Measurements from ENCODE around the gene SCML2. TPM values are rescaled to one million over a fixed set of nuclear protein-coding genes. Genes with fewer than 3 reads are reported as not detected.

SCML2 gene
- total RNA-seq, 4 donors from 2014 or later, result 0.42 to 2.9 (median 1.3) TPM

DNA sequence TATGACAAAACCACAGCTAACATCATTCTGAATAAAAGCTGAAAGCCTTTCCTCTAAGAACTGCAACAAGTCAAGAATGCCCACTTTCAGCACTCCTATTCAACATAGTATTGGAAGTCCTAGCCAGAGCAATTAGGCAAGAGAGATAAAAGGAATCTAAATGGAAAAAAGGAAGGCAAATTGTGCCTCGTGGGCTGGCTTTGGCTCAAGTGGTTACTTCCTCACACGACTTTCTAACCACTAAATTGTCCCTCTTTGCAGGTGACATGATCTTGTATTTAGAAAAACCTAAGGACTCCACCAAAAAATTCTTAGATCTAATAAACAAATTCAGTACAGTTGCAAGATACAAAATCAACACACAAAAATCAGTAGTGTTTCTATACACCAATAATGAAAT is 57.2 kb downstream of the SCML2 start:
- no peaks in the 10 kb centered on the region for H3K36me3 ChIP-seq
- intact Hi-C loops (cut with DNase I; ENCODE audit: low total_unique reads), result no loop called here
- no peaks in the 10 kb centered on the region for H3K4me1 ChIP-seq
- H3K27ac ChIP-seq, result no peak overlapping the region
- TF ChIP-seq, protein P1, sequence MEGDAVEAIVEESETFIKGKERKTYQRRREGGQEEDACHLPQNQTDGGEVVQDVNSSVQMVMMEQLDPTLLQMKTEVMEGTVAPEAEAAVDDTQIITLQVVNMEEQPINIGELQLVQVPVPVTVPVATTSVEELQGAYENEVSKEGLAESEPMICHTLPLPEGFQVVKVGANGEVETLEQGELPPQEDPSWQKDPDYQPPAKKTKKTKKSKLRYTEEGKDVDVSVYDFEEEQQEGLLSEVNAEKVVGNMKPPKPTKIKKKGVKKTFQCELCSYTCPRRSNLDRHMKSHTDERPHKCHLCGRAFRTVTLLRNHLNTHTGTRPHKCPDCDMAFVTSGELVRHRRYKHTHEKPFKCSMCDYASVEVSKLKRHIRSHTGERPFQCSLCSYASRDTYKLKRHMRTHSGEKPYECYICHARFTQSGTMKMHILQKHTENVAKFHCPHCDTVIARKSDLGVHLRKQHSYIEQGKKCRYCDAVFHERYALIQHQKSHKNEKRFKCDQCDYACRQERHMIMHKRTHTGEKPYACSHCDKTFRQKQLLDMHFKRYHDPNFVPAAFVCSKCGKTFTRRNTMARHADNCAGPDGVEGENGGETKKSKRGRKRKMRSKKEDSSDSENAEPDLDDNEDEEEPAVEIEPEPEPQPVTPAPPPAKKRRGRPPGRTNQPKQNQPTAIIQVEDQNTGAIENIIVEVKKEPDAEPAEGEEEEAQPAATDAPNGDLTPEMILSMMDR (IDR thresholded peaks at IDR 0.05 in 4 of 5, conservative IDR thresholded peaks at IDR 0.05 in 1 of 5), result no peak
- TF ChIP-seq POLR2A (IDR thresholded peaks at IDR 0.05), result no peak
- ATAC-seq (no peak), DNase-seq (no peak)
- H3K4me3 ChIP-seq, result no peak overlapping the region
- no peaks in the 10 kb centered on the region for H3K27me3 ChIP-seq
- in situ Hi-C loops (cut with MboI; ENCODE audit: low sequenced_read_pairs in 4 of 4), result no loop called here
- H3K9me3 ChIP-seq, result peaks cover 0 to 4% (median 0%) of the 10 kb centered on the region in 3 donors

DNA sequence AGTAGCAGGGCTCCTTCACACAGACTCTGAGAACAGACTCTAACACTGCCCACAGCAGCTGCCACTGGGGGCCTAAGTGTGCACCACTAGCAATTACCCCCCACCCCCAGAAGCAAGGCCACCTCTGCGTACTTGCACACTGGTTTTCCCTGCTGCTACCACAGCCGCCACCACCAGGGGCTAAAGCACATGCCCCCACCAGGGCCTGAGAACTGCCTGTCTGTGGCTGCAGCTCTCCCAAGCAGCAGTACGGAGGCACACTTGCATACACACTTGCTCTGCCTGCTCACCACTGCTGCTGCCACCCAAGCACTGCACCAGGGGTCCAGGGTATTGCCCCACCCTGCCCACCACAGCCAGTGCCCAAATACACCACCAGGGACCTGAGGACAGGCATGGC is 59.6 kb downstream of the SCML2 start:
- in situ Hi-C loops (cut with MboI; ENCODE audit: low sequenced_read_pairs in 4 of 4) (no loop called here), intact Hi-C loops (cut with DNase I; ENCODE audit: low total_unique reads) (no loop called here)
- H3K27me3 ChIP-seq, result no peaks in the 10 kb centered on the region
- no peak overlapping the region for H3K4me3 ChIP-seq
- TF ChIP-seq, protein P1 (IDR thresholded peaks at IDR 0.05 in 4 of 5, conservative IDR thresholded peaks at IDR 0.05 in 1 of 5), result no peak
- no peak for TF ChIP-seq POLR2A (IDR thresholded peaks at IDR 0.05)
- ATAC-seq (no peak), DNase-seq (no peak)
- no peaks in the 10 kb centered on the region for H3K36me3 ChIP-seq
- peaks cover 0 to 4% (median 0%) of the 10 kb centered on the region in 3 donors for H3K9me3 ChIP-seq
- H3K4me1 ChIP-seq, result no peaks in the 10 kb centered on the region
- H3K27ac ChIP-seq, result no peak overlapping the region

DNA sequence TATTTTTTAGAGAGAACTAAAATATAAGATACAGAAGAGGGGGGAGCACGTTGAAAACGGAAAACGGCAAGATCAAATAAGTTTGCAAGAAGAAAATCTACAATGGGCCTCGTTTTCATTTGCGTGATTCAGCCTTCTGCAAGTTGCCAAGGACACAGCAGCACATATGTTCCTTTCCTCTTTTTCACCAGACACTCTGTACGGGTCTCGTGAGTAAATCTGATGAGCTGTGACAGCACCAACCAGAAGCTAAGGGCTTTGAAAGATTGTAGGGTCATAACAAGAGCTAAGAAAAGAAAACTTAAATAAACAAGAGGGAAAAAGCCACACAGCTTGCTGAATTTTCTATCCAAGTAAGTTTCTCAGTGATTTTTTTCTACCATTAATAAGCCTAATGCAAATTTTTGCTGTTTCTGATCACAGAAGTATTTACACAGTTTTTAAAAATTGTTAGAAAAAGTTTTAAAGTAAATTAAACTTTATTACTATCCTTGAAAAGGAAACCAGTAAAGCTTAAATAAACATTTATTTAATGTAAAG is 63.4 kb downstream of the SCML2 start:
- in situ Hi-C loops (cut with MboI; ENCODE audit: low sequenced_read_pairs in 4 of 4), result no loop called here
- no peaks in the 10 kb centered on the region for H3K4me1 ChIP-seq
- no peak overlapping the region for H3K4me3 ChIP-seq
- intact Hi-C loops (cut with DNase I; ENCODE audit: low total_unique reads), result no loop called here
- TF ChIP-seq, protein P1 (IDR thresholded peaks at IDR 0.05 in 4 of 5, conservative IDR thresholded peaks at IDR 0.05 in 1 of 5), result no peak
- no peak for TF ChIP-seq POLR2A (IDR thresholded peaks at IDR 0.05)
- ATAC-seq (no peak), DNase-seq (no peak)
- H3K27ac ChIP-seq, result no peak overlapping the region
- H3K27me3 ChIP-seq, result no peaks in the 10 kb centered on the region
- H3K36me3 ChIP-seq, result no peaks in the 10 kb centered on the region
- H3K9me3 ChIP-seq, result peaks cover 0 to 4% (median 0%) of the 10 kb centered on the region in 3 donors

DNA sequence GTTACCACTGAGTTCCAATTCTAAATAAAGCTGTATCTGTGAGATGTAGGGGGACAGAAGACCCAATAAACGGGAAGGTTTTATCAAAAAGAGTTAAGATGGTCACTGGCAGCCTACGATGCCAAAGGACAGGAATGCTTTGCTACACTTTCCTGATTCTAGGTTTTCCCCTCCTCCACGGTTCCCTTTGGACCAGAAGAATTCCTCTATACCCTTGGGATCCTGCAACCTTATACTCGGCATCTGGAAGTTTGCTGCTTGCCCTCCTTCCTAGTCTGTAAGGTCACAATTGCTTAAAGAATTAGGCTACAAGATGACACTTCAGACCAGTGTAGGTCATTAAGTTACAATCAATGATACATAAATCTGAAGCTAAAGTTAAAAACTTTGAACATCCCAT is 64.3 kb downstream of the SCML2 start:
- intact Hi-C loops (cut with DNase I; ENCODE audit: low total_unique reads), result no loop called here
- TF ChIP-seq, protein P1 (IDR thresholded peaks at IDR 0.05 in 4 of 5, conservative IDR thresholded peaks at IDR 0.05 in 1 of 5), result no peak
- no peak for TF ChIP-seq POLR2A (IDR thresholded peaks at IDR 0.05)
- Histone ChIP-seq H3K27ac (no peak overlapping the region), H3K9me3 (peaks cover 0 to 4% (median 0%) of the 10 kb centered on the region in 3 donors), H3K4me3 (no peak overlapping the region), H3K36me3 (no peaks in the 10 kb centered on the region), H3K4me1 (no peaks in the 10 kb centered on the region), H3K27me3 (no peaks in the 10 kb centered on the region)
- in situ Hi-C loops (cut with MboI; ENCODE audit: low sequenced_read_pairs in 4 of 4), result no loop called here
- no peak for ATAC-seq
- no peak for DNase-seq

DNA sequence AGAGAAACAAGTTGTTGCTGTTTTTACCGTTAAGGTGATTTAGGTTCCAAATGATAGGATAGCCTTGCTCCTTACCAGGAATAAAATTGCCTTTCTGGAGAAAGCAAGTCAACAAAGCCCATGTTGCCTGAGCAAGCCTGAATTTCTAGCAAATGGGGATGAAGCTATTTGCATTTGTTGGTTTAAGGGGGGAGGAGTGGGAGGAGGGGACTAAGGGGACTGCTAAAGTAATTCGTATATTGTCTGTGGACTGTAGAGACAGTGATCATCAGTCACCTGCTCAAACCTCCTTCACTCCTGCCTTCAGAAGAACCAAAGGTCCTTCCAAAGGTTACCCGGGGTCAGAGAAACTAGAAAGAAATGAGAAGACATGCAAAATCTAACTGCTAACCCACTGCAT is 65.8 kb downstream of the SCML2 start:
- Histone ChIP-seq H3K27ac (no peak overlapping the region), H3K4me1 (no peaks in the 10 kb centered on the region), H3K4me3 (no peak overlapping the region), H3K36me3 (no peaks in the 10 kb centered on the region), H3K9me3 (peaks cover 0 to 4% (median 0%) of the 10 kb centered on the region in 3 donors), H3K27me3 (no peaks in the 10 kb centered on the region)
- no peak for TF ChIP-seq POLR2A (IDR thresholded peaks at IDR 0.05)
- TF ChIP-seq, protein P1 (IDR thresholded peaks at IDR 0.05 in 4 of 5, conservative IDR thresholded peaks at IDR 0.05 in 1 of 5), result no peak
- ATAC-seq (no peak), DNase-seq (no peak)
- in situ Hi-C loops (cut with MboI; ENCODE audit: low sequenced_read_pairs in 4 of 4) (no loop called here), intact Hi-C loops (cut with DNase I; ENCODE audit: low total_unique reads) (no loop called here)

Data from gastrocnemius medialis (tissue), 4 donors.